ENCODE results near the gene PLA2R1.
"Not testable (repeated sequence)": the region's sequence is repeated elsewhere in the genome, so short reads cannot be mapped to it uniquely, and the experiment has no call there.

Gene PLA2R1

DNA sequence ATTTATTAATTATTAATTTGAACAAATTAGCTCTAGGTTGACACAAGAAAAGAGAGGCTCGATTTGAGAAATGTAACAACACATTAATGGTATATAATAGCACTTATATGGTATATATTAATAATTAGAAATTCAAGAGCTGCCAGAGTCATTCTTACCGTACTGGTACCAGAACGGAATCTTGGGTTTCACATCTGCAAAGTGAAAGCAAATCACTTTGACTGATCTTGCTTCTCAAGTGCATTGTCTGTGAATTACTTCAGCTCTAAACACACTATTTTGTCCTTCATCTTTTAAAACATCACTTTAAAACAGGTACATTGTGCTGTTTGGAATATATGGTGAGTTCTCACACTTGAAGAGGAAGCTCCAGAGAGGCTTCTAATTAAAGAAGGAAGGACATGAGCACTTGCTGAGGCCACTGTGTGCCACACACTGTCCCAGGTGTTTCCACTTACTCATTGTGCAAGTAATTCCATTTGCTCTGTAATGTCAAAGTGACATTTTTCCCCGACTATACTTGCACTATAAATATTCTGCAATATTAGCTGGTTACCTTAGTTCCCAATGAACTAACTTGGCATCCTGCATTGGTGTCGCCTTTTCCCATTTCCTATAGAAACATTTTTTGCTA, 85.8 kb downstream of the PLA2R1 start:
- DNase-seq, result no peak

DNA sequence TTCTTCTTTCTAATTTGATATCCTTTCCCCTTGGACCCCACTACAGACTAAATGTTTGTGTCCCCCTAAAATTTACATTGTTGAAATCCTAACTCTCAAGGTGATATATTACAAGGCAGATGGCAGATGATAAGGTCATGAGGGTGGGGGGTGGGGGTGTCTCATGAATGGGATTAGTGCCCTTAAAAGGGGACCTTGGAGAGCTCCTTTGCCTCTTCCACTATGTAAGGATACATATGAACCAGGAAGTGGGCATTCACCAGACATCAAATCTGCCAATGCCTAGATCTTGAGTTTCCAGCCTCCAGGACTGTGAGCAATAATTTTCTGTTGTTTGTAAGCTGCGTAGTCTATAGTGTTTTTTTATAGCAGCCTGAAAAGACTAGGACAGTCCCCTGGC, 89.1 kb downstream of the PLA2R1 start:
- DNase-seq, result no peak

DNA sequence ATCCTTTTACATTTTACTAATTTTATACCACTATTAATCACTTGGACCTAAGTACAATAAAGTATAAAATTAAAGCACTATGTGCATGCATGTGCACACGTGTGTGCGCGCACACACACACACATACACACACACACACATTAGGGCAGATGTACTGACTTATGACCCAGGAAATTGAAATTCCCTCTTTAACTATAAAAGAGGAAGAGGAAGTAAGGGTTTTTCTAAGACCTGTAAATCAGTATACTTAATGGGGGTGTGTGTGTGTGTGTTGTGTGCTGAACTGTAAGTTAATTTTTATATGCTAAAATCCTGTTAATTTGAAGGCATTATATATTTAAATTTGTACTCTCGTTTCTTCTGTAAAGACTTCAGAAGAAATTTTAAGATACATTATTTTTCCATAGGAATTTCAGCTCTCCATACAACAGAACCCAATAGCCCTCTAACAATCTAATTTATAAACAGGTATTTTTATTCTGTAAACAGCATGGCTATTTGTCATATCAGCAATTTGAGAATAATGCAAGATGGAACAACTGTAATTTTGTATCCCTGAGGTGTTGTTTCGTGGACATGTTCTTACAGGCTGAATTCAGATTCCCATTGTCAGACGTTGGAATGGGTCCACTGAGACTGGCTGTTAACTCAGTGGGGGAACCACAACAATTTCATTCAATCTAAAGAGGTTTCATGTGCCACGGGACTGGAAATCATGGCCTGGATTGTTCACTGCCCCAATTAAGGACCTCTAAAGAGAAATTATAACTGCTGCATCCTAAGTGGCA, 90.9 kb downstream of the PLA2R1 start:
- DNase-seq, result no peak

DNA sequence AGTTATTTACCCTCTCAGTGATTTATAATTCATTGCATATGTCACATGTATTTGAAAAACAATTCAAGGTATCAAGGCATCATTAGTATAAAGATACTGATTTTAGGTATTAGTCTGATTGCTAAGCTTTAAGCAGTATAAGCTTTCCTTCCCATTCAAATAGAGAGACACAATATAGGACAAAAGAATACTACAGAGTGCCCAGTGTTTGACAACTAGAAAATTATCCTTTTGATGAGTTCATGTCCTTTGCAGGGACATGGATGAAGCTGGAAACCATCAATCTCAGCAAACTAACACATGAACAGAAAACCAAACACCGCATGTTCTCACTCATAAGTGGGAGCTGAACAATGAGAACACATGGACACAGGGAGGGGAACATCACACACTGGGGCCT, 91.9 kb downstream of the PLA2R1 start:
- not testable (repeated sequence) for DNase-seq

DNA sequence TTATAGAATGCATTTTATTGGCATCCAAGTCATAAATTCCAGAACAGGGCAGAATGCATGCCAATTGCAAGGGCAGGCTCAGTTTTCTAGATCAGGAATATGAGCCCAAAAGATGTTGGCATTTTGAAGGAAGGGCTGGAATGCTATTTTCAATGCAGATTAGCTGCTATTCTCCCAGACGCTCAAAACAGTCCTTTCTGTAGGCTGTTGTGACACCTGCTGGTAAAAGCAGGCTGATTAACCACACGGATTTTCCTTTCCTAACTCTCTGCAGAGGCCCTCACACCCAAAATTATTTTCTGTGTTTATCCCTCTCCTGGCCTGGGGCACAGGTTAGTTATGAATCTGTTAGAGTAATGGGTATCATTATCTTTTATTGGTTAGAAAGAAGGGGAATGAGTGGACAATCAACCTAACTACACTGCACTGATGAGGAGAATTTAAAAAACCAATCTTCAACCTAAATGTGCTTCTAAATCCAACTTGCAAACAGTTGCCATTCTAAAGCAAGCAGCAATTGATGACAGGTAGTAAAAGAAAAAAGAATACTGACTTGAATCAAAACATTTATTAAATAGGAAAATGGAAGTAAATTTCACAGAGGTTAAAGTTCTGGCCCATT, 94.0 kb downstream of the PLA2R1 start:
- no peak for DNase-seq

DNA sequence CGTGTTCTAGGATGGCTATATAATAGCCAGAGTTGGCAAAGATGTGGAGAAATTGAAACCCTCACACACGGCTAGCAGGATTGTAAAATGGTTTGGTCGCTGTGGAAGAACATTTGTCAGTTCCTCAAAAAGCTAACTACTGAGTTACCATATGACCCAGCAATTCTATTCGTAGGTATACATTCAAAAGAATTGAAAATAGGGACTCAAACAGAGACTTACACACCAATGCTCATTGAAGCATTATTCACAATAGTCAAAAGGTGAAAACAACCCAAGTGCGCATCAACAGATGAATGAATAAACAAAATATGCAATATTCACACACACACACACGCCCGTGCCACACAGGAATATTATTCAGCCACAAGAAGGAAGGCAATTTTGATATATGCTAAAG, 98.7 kb downstream of the PLA2R1 start:
- no peak for DNase-seq

DNA sequence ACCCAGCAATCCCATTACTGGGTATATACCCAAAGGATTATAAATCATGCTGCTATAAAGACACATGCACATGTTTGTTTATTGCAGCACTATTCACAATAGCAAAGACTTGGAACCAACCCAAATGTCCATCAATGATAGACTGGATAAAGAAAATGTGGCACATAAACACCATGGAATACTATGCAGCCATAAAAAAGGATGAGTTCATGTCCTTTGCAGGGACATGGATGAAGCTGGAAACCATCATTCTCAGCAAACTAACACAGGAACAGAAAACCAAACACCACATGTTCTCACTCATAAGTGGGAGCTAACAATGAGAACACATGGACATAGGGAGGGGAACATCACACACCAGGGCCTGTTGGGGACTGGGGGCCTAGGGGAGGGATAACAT, 99.9 kb downstream of the PLA2R1 start:
- not testable (repeated sequence) for DNase-seq

DNA sequence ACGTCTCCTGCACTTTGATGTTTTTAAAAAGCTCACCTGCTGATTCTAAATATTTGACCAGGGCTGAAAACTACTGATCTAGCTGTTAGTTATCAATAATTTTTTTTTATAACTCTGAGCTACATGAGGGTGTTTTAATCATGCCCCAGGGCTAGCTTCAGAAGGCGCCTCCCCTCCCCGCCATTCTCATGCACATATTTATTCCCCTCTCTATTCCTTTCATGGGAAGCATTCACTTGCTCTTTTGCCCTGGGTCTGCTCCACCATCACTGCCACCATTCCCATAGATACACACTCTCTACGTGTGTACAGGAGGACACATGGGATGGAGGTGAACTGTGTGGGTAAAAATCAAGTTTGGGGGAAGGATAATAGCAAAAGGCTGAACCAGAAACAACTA, 101.0 kb downstream of the PLA2R1 start:
- DNase-seq, result no peak

DNA sequence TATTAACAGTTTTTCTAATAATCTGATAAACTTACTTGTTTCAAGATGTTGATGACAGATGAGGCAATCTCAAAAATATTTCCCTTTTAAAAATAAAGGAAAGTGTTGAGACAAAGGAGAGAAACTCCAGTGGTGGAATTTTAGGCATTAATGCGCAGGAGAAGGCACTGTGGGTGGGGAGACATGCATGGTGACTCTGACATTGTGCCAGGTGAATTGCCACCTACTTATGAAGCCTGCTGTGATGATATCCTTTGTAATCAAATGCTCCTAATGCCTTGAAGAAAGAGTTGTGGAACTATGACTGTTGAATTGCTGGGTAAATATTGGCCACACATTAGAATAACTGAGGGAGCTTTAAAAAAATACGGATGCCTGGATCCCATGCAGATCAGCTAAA, 101.4 kb downstream of the PLA2R1 start:
- DNase-seq, result no peak

DNA sequence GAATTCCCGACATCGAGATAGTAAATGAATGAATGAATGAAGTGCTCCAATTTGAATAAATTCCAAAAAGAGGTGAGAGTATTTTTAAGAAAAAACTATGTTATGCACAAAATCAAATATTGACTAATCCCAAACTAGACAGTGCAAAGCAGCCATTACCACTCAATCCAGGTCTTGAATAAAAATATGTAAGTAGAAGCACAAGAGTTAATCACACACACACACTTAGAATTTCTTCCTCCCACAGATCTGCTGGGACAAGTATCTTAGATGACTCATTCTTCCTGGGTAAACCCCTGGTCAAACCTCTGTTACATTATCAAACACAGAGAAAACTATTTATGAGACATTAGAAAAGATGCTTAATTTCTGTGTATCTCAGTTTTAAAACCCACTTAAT, 102.0 kb downstream of the PLA2R1 start:
- no peak for DNase-seq

DNA sequence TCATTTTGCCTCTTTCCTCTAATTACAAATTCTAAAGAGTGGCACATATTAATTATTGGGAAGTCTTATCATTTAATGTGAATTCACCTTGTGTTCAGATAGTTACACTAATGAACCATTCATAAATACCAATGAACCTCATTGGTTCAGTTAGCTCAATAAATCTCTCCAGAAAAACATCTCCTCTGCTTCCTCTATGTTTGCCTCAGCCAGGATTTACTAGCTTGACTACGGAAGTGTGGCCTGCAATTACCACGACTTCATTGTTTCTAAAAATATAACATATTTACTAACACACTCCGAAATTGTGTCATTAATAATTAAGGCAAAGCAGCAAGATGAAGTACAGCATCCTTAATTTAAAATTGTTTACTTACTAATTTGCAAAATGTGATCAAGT, 103.3 kb downstream of the PLA2R1 start:
- no peak for DNase-seq

DNA sequence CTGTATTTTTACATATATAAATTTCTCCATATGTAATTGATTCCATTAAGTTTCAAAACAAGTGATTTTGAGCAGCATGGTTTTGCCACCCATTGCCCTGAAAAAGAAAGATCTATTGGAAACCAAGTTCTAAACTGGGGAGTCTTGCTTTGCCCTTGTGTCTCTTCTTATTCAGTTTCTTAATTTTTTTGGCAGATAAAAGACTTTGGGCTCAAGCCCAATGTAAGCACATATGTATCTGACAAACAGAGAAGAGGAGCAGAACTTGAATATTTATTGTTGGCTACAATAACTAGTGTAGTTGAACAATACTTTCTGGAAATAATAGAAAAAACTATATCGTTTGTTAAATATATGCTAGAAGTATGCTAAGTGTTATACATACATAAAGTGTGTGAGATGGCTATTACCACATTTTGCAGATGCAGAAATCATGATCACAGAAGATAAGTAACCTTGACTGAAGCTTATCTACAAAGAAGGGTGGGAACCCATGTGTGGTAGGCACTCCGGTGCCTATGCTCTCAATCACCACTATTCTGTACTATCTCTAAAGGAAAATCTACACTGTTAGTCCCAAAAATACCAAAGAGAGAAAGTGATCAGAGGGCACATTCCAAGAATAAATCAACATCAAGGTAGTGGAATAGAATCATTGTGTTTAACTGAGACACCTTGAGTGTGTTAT, 109.1 kb downstream of the PLA2R1 start:
- no peak for DNase-seq

DNA sequence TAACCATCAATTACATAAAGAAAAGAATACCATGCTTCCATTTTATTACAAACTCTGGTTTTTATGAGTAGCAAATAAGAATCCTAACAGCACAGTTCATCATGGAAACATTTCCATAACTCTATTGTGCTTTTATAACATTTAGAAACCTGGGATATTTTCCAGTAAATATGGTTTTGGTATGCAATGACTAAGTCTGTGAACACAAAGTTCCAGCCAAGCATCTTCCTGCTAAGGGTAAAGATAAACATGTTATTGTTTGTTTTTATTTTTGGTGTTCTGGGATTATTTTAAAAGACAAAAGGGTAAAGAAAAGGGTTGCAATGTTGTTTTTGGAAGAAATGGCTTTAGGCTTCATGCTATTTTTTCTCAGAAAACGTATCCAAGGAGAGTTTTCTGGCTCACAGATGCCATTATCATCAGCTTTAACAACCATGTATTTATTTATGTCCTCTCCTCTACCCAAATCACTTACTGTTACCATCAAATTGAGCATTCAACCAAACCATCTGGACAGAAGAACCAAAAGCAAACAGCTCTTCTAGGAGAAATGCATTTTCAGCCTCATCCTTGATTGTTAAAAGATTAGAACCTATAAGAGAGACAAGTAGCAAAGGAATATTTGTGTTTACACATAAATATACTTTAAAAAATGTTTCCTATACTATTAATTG, 116.0 kb downstream of the PLA2R1 start:
- no peak for DNase-seq

DNA sequence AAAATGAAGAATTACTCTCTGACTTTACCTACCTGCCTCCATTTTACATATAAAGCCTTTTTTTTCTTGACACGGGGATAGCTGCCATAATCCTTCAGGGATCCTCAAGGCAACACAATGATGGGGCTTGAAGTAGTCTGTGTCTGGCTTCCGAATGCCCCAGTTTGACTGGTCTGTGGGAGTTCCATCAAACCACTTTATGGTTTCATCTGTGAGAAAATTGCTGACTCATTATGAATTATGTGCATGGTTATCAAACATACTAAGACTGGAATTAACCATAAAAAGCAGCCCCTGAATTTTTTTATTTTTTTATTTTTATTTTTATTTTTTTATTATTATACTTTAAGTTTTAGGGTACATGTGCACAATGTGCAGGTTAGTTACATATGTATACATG, 117.5 kb downstream of the PLA2R1 start:
- no peak for DNase-seq

DNA sequence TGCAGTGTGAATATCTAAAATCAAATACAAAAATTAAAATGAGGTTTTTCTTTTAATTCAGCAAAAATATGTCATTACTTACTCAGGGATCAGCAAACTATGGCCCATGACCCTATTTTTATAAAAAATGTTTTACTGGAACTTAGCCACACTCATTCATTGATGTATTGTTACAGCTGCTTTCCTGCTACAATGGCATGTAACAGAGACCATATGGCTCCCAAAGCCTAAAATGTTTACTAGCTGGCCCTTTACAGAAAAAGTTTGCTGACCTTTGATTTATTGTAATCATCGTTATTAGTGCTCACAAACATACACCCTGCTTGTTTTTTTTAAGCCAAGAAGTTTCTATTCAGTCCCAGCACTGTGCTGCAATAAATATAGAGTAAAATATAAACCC, 120.3 kb downstream of the PLA2R1 start:
- DNase-seq, result no peak

DNA sequence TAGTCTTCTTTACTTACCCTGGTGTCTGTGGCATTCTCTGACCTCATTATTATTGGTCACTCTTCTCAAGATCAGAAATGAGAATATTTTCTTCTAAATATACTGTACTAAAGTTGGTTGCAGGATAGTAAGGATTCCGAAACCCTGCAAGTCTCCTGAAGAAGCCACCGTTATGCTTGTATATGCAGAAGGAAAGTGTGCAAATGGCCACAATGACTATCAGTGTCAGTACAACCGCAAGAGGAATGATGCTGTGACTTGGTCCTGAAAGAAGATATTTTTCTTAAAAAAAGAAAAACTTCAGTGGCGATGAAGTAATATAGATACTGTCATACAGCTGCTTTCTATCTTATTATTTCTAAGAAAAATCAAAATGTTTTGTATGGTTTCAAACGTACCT, 120.7 kb downstream of the PLA2R1 start:
- no peak for DNase-seq

DNA sequence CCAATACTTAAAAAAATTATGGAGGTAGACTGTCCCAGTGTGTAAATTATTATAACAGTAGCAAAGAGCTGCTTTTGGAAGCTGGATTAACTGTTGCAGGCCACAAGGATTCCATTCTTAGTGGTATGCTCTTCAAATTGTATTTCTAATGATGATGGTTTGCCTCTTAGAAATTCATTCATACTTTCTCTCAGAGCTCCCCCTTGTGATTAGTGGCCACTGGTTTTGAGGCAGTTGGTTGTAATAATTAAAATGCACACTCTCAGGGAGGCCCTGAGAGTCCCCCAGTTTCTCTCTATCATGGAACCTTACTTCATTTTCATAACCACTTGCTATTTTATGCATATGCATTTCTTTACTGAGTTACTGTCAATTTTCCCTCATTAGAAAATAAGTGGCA, 122.5 kb downstream of the PLA2R1 start:
- no peak for DNase-seq

DNA sequence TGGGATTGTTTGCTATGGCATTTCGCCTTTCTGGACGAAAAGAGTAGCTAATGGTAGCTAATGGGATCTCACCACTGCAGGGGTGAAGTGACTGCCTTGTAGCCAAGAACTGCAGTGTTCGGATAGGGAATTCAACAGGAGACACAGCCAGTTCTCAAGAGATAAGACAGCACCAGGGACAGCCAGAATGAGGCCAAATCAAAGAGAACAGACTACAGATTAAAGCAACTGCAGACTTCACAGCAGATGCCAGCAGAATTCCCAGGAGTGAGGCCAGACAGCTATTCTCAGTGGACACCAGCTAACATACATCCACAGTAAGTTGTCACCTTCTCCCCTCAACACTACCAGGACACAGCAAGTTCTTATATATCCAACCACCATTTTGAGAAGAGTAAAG, 124.0 kb downstream of the PLA2R1 start:
- DNase-seq, result no peak

DNA sequence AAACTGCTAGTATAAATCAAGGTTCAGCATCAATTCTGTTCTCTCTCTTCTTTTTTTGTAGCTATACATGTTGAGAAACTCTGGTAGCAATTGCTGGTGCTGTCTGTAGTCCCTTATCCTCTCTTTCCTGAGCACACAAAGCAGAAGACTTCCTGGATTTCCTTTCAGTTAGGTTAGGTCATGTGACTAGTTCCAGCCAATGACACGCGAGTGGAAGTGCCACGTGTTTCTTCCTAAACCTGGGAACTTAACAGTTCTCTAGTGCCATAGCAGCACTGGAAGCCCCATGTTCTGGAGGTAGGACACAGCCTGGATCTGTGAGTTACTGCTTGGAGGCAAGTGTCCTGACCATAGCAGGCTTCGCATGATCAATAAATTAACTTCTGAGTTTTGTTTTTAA, 125.9 kb downstream of the PLA2R1 start:
- no peak for DNase-seq

DNA sequence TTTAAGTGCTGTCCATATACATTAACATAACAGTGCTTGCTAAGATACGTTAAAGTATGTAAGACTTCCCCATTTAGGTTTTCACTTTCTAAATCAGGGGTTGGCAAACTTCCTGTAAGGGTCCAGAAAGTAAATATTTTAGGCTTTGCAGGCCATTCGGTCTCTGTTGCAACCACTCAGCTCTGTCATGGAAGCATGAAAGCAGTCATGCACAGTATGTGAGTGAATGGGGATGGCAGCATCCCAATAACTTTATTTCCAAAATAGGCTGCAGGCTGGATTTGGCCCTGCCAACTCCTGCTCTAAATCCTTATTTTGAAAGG, 128.7 kb downstream of the PLA2R1 start:
- no peak for DNase-seq

DNA sequence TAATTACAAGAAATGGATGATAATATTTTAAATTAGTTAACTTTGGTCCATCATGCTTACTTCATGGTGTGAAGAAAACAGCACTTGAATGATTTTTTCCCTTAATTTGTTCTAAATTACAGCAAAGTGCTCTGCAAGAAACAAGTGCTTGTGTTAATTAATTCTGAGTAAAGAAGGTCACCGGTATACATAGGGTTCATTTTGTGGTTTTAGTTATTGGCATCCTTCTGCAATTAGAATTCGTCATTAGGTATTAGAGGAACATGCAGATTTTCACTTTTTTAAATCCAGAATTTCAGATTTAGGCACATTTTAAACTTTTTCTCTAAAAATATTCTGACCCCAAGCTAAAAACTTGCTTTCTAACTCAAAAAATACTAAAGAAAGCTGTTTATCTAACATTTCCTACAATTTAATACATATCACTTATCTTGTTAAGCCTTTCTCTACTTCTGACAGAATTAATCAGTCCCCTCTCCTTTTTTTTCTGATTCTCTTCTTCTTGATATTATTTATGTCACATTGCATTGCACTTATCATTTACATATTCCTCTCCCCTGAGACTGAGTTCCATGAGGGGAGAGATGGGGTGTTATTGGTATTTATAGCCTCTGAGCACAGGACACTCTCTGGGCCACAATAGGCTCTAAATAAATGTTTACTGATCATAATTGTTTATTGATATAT, 129.2 kb downstream of the PLA2R1 start:
- no peak for DNase-seq

DNA sequence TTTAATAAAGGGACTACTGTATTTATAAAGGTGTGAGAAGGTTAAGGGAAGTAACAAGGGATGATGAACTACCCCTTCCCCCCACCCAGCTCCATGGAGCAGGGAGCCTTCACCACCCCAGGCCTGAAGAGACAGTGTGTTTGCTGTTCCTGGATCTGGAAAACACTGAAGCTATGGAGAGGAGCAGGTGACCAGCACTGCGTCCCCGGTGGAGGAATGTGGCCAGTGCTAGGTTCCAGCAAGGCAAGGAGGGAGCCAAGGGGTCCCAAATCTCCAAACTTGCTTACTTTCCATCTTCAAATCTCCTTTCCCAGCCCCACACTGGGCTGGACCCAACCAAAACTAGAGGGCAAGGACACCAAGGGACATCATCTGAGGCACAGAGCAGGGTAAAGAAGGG, 135.7 kb downstream of the PLA2R1 start:
- DNase-seq, result no peak

DNA sequence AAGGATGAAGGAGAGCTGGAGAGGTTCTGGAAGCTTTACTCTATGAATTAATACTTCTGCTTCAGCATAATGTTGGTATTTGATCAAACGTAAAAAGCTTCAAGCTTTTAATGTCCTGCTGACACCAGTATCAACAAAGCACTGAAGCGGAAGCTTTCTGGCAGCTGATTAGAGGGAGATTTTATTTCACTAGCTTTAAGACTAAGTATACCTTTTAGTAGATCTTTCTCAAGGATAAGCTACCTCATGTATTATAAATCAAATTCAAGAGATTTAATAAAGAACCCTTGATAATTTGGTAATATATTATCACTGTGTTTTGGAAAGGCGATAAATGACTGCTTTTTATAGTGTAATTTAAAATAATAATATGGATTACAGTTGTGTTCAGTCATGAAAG, 136.4 kb downstream of the PLA2R1 start:
- DNase-seq, result no peak

Data from activated T-cell treated with anti-CD3 and anti-CD28 coated beads for 4 hours (primary cell).